Hair follicular keratinocyte (primary cell): ENCODE measurements around the gene RPS21. TPM values are rescaled to one million over a fixed set of nuclear protein-coding genes. Genes with fewer than 3 reads are reported as not detected.

Experiments used
- total RNA-seq: library from RNA; depleted of rRNA; stranded (reverse); fragments of >200 nt; gene quantifications from 2 replicates; pipeline ENCODE4 v1.2.3, GENCODE V29; 2015

RPS21 gene
- total RNA-seq, result 2,528 and 3,406 TPM in 2 replicates

GRCh38 chr20:62386383-62387218 is at the start of gene RPS21:
TSS of gene RPS21 (plus strand) at chr20:62387103. CDS start at chr20:62387339, 236 bp downstream.

GRCh38 chr20:62367136-62367632 is 19.7 kb upstream of the RPS21 start, which contains the start of gene LAMA5:
TSS of gene LAMA5 (minus strand) at chr20:62367312. CDS start at chr20:62367245, 67 bp downstream.

GRCh38 chr20:62407221-62407992 is 20.5 kb downstream of the RPS21 start, which contains the start of gene CABLES2:
TSS of gene CABLES2 (minus strand) at chr20:62407285. CDS start at chr20:62407276, 9 bp downstream.

GRCh38 chr20:62427172-62428001 is 40.5 kb downstream of the RPS21 start, which contains the start of gene RBBP8NL:
TSS of gene RBBP8NL (minus strand) at chr20:62427539. CDS start at chr20:62419647, 7,892 bp downstream.

Other genes with a start within 250 kb of the RPS21 start
- gene PSMA7, start 243.7 kb upstream of the RPS21 start, total RNA-seq, result 409 and 607 TPM in 2 replicates
- 8.5 and 11.2 TPM in 2 replicates for gene SS18L1, start 243.3 kb upstream of the RPS21 start, total RNA-seq
- 23.6 and 33.9 TPM in 2 replicates for gene MTG2, start 204.1 kb upstream of the RPS21 start, total RNA-seq
- gene HRH3, start 166.8 kb upstream of the RPS21 start, total RNA-seq, result not detected in 2 replicates
- 22.7 and 25.1 TPM in 2 replicates for gene OSBPL2, start 148.6 kb upstream of the RPS21 start, total RNA-seq
- 193 and 288 TPM in 2 replicates for gene ADRM1, start 84.1 kb upstream of the RPS21 start, total RNA-seq
- gene LAMA5, start 19.8 kb upstream of the RPS21 start, total RNA-seq, result 96.3 and 136 TPM in 2 replicates
- 3.8 and 5.3 TPM in 2 replicates for gene CABLES2, start 20.2 kb downstream of the RPS21 start, total RNA-seq
- not detected in 2 replicates for gene RBBP8NL, start 40.4 kb downstream of the RPS21 start, total RNA-seq
- gene GATA5, start 88.9 kb downstream of the RPS21 start, total RNA-seq, result not detected in 2 replicates